ENCODE results near the gene SEL1L2.

DNA sequence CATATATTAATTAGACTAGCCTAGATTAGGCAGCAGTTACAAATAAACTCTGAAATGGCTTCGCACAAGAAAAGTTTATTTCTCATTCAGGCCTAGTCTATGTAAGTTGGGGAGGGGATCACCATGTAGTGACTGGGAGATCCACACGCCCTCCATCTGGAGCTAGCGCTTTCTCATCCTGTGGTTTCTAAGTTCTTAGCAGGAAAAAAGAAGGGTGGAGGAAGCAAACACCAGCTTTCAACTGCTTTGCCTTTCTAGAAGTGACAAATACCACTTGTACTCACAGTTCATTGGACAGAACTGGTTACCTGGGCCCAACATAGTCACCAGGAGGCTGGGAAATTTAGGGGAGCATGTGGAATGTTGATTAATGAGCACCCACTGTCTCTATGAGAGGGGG lies 158.9 kb downstream of the SEL1L2 start:
- no peak for TF ChIP-seq POLR2A (IDR thresholded peaks at IDR 0.05; ENCODE audit: low read depth)
- TF ChIP-seq, protein P1, sequence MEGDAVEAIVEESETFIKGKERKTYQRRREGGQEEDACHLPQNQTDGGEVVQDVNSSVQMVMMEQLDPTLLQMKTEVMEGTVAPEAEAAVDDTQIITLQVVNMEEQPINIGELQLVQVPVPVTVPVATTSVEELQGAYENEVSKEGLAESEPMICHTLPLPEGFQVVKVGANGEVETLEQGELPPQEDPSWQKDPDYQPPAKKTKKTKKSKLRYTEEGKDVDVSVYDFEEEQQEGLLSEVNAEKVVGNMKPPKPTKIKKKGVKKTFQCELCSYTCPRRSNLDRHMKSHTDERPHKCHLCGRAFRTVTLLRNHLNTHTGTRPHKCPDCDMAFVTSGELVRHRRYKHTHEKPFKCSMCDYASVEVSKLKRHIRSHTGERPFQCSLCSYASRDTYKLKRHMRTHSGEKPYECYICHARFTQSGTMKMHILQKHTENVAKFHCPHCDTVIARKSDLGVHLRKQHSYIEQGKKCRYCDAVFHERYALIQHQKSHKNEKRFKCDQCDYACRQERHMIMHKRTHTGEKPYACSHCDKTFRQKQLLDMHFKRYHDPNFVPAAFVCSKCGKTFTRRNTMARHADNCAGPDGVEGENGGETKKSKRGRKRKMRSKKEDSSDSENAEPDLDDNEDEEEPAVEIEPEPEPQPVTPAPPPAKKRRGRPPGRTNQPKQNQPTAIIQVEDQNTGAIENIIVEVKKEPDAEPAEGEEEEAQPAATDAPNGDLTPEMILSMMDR (IDR thresholded peaks at IDR 0.05), result no peak
